HFF-Myc (cell line): ENCODE measurements around the gene WNK2.
"Not testable (repeated sequence)": the region's sequence is repeated elsewhere in the genome, so short reads cannot be mapped to it uniquely, and the experiment has no call there.

Source experiments
- DNase-seq: peaks from one replicate; pipeline ENCODE4 v3.0.0-alpha.2; 2011; ENCODE audit warnings: low read depth; ENCODE audit errors: extremely low read depth
- H3K4me3 ChIP-seq: replicated peaks from 2 replicates; pipeline ENCODE4 v1.5.1; 2011; ENCODE audit warnings: low read depth, mild to moderate bottlenecking, control low read depth, low read length
- TF ChIP-seq, protein P1 (sequence below): IDR thresholded peaks from 2 replicates; pipeline ENCODE4 v1.5.1; 2012; ENCODE audit warnings: mild to moderate bottlenecking, low read depth, low read length, control low read depth; ENCODE audit errors: missing control alignments

Gene WNK2

DNA sequence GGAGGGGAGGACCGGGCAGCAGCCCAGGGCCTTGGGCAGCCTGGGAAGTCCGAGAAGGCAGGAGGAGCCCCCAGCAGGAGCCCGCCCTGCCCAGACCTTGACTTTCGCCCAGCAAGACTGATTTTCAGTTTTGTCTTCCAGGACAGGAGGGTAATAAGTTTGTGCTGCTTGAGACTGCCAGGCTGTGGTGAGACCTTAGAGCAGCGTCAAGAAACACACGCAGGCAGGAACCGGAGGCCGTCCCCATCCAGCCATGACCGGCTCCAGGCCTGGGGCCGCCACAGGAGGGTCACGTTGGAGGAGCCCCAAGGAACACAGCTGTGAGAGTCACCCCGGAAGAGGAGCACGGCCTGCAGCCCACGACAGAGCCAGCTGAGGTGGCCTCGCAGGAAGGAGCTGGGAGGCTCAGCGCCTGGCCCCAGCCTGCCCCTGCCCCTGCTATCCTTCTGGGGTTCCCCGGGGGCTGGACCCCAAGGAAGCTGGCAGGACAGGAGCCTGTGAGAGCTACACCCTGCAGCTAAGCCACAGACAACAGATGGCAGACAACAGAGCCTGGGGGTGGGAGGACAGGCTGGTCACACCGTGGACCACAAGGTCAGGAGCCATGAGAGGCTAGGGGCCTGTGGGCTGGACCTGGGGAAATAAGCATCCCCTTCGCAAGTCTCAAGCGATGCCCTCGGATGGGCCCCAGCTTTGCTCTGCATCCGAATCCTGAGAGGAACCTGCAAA lies 141.5 kb downstream of the WNK2 start:
- TF ChIP-seq, protein P1, sequence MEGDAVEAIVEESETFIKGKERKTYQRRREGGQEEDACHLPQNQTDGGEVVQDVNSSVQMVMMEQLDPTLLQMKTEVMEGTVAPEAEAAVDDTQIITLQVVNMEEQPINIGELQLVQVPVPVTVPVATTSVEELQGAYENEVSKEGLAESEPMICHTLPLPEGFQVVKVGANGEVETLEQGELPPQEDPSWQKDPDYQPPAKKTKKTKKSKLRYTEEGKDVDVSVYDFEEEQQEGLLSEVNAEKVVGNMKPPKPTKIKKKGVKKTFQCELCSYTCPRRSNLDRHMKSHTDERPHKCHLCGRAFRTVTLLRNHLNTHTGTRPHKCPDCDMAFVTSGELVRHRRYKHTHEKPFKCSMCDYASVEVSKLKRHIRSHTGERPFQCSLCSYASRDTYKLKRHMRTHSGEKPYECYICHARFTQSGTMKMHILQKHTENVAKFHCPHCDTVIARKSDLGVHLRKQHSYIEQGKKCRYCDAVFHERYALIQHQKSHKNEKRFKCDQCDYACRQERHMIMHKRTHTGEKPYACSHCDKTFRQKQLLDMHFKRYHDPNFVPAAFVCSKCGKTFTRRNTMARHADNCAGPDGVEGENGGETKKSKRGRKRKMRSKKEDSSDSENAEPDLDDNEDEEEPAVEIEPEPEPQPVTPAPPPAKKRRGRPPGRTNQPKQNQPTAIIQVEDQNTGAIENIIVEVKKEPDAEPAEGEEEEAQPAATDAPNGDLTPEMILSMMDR, result no peak
- H3K4me3 ChIP-seq, result no peak overlapping the region
- no peak for DNase-seq

DNA sequence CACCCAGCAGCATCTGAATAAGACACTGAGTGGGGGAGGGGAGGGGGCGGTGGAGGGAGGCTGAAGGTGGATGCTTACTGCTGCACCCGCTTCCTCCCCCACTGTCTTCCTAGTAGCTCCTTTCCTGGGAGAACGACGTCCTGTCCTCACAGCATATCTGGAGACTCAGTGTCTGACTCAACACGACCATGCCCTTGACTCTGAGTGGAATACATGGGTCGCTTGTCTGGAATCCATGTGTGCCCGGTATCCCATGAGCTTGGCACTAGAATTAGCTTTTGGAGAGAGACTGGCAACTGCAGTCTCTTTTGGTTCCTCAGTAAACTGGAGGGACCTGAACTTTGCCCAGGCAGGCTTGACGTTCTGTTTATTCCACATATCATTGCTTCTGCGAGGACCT lies 142.1 kb downstream of the WNK2 start:
- no peak for DNase-seq
- TF ChIP-seq, protein P1, result no peak
- H3K4me3 ChIP-seq, result no peak overlapping the region

DNA sequence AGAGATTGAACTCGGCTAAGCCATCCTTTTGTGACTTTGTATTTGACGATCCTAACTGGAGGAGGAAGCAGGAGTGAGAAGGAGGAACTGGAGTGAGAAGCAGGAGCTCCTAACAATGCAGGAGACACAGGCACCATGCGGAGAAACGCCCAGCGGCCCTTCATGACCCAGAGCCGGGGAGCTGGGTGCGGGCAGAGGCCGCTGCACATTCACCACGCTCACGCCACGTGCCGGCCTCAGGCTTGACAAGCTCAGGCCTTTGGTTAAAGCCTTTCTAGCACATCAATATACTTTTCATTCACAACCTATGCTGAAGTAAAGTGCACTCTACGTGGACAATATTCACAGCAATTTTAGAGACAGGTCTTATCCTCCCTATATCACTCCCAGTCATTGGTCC lies 142.7 kb downstream of the WNK2 start:
- no peak overlapping the region for H3K4me3 ChIP-seq
- DNase-seq, result no peak
- TF ChIP-seq, protein P1, result no peak

DNA sequence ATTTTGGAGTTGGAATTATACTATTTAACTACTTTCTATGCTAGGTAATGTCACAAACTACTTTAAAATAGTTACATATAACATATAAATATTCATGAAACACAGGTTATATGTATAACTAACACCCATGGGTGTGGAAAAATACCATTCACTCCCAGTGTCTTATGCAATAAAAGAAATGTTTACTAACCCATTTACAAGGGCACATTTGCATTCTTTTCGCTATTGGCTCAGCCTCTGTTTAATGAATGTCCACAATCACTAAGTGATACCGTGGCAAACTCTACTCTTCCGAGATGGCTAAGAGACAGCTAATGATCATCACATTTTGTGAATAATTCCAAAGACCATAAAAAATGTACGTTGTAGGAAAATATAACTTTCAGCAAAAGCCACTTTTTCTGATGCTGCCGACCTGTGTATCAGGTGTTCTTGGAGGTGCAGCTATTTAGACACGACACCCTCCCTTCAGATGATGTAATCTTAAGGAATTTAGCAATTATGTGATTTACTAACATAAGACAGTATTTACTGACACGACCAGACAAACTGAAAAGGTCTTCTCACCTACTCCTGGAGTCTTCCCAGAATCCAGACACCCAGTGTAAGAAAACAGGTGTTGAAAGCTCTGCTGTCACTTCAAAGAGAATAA lies 145.8 kb downstream of the WNK2 start:
- no peak for DNase-seq
- H3K4me3 ChIP-seq, result no peak overlapping the region
- TF ChIP-seq, protein P1, result no peak

DNA sequence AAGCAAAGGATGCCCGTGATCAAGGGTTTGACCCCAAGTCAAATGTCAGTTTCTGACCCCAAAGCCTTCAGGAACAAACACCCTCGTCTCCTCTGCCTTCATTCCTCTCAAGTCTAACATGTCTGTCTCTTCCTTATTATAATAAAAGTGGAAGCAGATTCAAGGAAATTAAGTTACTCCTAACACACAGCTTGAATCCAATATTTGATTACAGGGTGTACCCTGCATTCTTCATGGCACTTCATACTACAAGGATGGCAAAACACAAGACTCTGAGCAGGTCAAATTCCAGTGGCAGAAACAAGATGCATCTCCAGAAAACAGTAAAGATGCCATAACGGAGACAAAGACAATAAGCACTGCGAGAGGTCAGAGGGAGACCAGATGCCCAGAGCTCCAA lies 148.4 kb downstream of the WNK2 start:
- TF ChIP-seq, protein P1, result no peak
- no peak overlapping the region for H3K4me3 ChIP-seq
- no peak for DNase-seq

DNA sequence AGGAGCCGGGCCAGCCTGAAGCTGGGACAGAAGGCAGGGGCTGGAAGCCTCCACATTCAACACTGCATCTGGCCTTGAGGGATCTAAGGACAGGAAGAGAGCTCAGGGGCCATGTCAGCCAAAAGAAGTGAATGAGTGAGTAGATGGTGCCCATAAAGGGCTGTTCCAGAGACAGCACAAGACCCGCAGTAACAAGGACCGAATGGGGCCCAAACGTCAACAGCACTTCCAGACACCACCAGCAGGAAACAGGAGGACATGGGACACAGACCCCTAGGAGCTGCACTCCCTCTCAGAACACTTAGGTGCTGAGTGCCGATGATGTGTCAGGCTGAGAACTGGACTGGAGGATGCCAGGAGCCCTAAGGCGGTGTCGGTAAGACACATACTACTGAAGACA lies 152.8 kb downstream of the WNK2 start:
- no peak for DNase-seq
- TF ChIP-seq, protein P1, result no peak
- H3K4me3 ChIP-seq, result no peak overlapping the region

DNA sequence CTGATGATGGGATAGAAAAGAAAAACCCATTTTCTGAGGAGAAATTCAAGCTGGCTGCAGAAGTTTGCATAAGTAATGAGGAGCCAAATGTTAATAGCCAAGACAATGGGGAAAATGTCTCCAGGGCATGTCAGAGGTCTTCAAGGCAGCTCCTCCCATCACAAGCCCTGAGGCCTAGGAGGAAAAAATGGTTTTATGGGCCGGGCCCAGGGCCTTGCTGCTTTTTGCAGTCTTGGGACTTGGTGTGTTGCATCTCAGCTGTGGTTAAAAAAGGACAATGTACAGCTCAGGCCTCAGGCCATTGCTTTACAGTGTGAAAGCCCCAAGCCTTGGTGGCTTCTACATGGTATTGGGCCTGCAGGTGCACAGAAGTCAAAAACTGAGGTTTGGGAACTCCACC lies 154.3 kb downstream of the WNK2 start:
- DNase-seq, H3K4me3 ChIP-seq: not testable (repeated sequence)
